PC-9 (cell line): ENCODE data around the gene SPSB4. TPM values are rescaled to one million over a fixed set of nuclear protein-coding genes. Genes with fewer than 3 reads are reported as not detected.
"Not testable (repeated sequence)": the region's sequence is repeated elsewhere in the genome, so short reads cannot be mapped to it uniquely, and the experiment has no call there.

Source experiments
- BruUV-seq: library from RNA; stranded (reverse); fragments of 400-500 nt; replicated peaks from 2 replicates; lab custom pipeline; 2021; lab: Mats Ljungman, UMichigan
- CTCF ChIA-PET: fragments of 300-600 bp; sonication (Branson Sonifier 250); formaldehyde crosslinking; loops from one replicate; lab custom pipeline; 2022; ENCODE audit warnings: antibody characterized with exemption; lab: Charles Lee
- POLR2A ChIA-PET: fragments of 300-600 bp; sonication (Branson Sonifier 250); formaldehyde crosslinking; loops from one replicate; lab custom pipeline; 2022; ENCODE audit warnings: antibody characterized with exemption; ENCODE audit not compliant: unreplicated experiment; lab: Charles Lee
- DNase-seq, 2 experiments: peaks; one replicate each; pipeline versions ENCODE4 v3.0.0 to v3.0.0-alpha.2; 2015 to 2022; ENCODE audit warnings: mixed read lengths in 1 of 2
- H2AFZ ChIP-seq: fragments of 200-600 bp; sonication (generic); 2 replicates; pipeline ENCODE4 v1.8.1; 2017; ENCODE audit warnings: antibody characterized with exemption
- H3F3A ChIP-seq: fragments of 200-600 bp; sonication (generic); 2 replicates; pipeline ENCODE4 v1.8.1; 2017; ENCODE audit warnings: antibody characterized with exemption, mild to moderate bottlenecking, low read depth; ENCODE audit not compliant: insufficient read depth
- H3K27ac ChIP-seq: fragments of 200-600 bp; sonication (generic); 2 replicates; pipeline ENCODE4 v1.6.1; 2016; ENCODE audit warnings: mixed run types
- H3K27me3 ChIP-seq: fragments of 200-600 bp; sonication (generic); 2 replicates; pipeline ENCODE4 v1.6.1; 2016; ENCODE audit warnings: low read depth, mixed run types; ENCODE audit not compliant: insufficient read depth
- H3K36me3 ChIP-seq: fragments of 200-600 bp; sonication (generic); 2 replicates; pipeline ENCODE4 v1.6.1; 2016; ENCODE audit warnings: low read depth, mixed run types
- H3K4me1 ChIP-seq: fragments of 200-600 bp; sonication (generic); replicated peaks from 2 replicates; pipeline ENCODE4 v1.6.1; 2016; ENCODE audit warnings: mixed run types; ENCODE audit not compliant: insufficient read depth
- H3K4me2 ChIP-seq: fragments of 200-600 bp; sonication (generic); 2 replicates; pipeline ENCODE4 v1.6.1; 2017; ENCODE audit warnings: mixed run types
- H3K4me3 ChIP-seq: fragments of 200-600 bp; sonication (generic); 2 replicates; pipeline ENCODE4 v1.6.1; 2016; ENCODE audit warnings: mixed run types
- H3K79me2 ChIP-seq: fragments of 200-600 bp; sonication (generic); 2 replicates; pipeline ENCODE4 v1.6.1; 2017; ENCODE audit warnings: low read depth, mixed run types
- H3K9me2 ChIP-seq: fragments of 200-600 bp; sonication (generic); 2 replicates; pipeline ENCODE4 v1.8.1; 2017; ENCODE audit warnings: mild to moderate bottlenecking; ENCODE audit not compliant: insufficient read depth
- H3K9me3 ChIP-seq: fragments of 200-600 bp; sonication (generic); 2 replicates; pipeline ENCODE4 v1.8.1; 2016; ENCODE audit warnings: low read depth; ENCODE audit not compliant: insufficient read depth
- H4K20me1 ChIP-seq: fragments of 200-600 bp; sonication (generic); 2 replicates; pipeline ENCODE4 v1.8.1; 2017; ENCODE audit not compliant: insufficient read depth
- CTCF ChIP-seq: fragments of 200-600 bp; sonication (generic); conservative IDR thresholded peaks from 2 replicates; pipeline ENCODE4 v1.6.1; 2017; ENCODE audit warnings: mixed run types, antibody characterized with exemption, mild to moderate bottlenecking, moderate library complexity
- EZH2 ChIP-seq: fragments of 200-600 bp; sonication (generic); IDR thresholded peaks from 2 replicates; pipeline ENCODE4 v1.8.0; 2017; ENCODE audit warnings: antibody characterized with exemption, low read depth
- intact Hi-C: fragments of 100-400 bp; cut with micrococcal nuclease; formaldehyde crosslinking; loops from one replicate; pipeline ENCODE4 v1.10.0; 2022; ENCODE audit not compliant: unreplicated experiment
- total RNA-seq: library from RNA; stranded (reverse); gene quantifications from 2 replicates; pipeline ENCODE4 v1.2.3, GENCODE V29; 2021

The SPSB4 gene
- total RNA-seq, 1 experiment from 2014 or later: not detected

DNA sequence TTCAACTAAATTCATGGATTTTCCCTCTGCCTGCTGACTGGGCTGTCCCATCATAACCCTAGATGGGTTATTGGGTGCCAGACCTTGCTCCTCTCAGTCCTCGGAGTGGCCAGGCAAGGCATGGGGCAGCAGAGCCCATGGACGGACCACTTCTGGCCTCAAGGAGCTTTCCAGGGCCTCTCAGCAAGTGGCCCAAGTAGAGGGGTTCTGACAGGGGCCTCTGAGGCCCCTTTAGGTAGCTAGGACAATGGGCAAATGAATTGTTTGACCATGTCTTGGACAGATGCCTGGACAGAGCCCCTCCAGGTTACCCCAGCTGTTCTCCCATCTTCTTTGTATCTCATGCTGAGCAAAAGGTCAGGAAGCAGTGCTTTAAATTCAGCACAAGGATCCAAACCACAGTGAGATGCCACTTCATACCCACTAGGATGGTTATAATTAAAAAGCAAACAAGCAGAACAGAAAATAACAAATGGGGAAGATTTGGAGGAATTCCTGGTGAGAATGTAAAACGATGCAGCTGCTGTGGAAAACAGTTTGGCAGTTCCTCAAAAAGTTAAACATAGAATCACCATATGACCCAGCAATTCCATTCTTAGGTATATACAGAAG lies 61.6 kb downstream of the SPSB4 start:
- Histone ChIP-seq H4K20me1 (no peaks in the 10 kb centered on the region), H2AFZ (no peak overlapping the region), H3K9me3 (0 out of 2 replicates have a peak, but pooled peaks cover 4% of the 10 kb centered on the region), H3K79me2 (no peaks in the 10 kb centered on the region), H3K27me3 (peaks cover 26% of the 10 kb centered on the region), H3K9me2 (no peaks in the 10 kb centered on the region), H3K4me3 (no peak overlapping the region), H3K4me1 (no peaks in the 10 kb centered on the region), H3K4me2 (no peak overlapping the region), H3K27ac (no peak overlapping the region), H3F3A (no peaks in the 10 kb centered on the region), H3K36me3 (no peaks in the 10 kb centered on the region)
- CTCF ChIA-PET: no interaction called here
- intact Hi-C loops: no loop called here
- POLR2A ChIA-PET: no interaction called here
- BruUV-seq: no TSS peak
- DNase-seq: no peak
- TF ChIP-seq CTCF: no peak
- no peak for TF ChIP-seq EZH2

DNA sequence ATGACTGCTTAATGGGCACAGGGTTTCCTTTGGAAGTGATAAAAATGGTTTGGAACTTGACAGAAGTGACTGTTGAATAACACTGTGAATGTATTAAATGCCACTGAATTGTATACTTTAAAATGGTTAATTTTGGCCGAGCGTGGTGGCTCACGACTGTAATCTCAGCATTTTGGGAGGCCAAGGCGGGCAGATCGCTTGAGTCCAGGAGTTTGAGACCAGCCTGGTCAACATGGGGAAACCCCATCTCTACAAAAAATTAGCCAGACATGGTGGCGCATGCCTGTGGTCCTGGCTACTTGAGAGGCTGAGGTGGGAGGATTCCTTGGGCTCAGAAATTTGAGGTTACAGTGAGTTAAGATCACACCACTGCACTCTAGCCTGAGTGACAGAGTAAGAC lies 62.5 kb downstream of the SPSB4 start:
- H2AFZ ChIP-seq, DNase-seq, H3K36me3 ChIP-seq, H3K4me1 ChIP-seq, H4K20me1 ChIP-seq, POLR2A ChIA-PET, intact Hi-C loops, H3K27ac ChIP-seq, H3K9me2 ChIP-seq, CTCF ChIA-PET, H3K4me3 ChIP-seq, H3K9me3 ChIP-seq, H3K79me2 ChIP-seq, BruUV-seq, H3F3A ChIP-seq, H3K4me2 ChIP-seq: not testable (repeated sequence)
- peaks cover 19% of the 10 kb centered on the region for H3K27me3 ChIP-seq

- no peak overlapping the region for H3K27ac ChIP-seq
- BruUV-seq: no TSS peak
- POLR2A ChIA-PET: no interaction called here
- no peak overlapping the region for H2AFZ ChIP-seq
- H4K20me1 ChIP-seq: no peaks in the 10 kb centered on the region
- H3K9me3 ChIP-seq: 0 out of 2 replicates have a peak, but pooled peaks cover 4% of the 10 kb centered on the region
- no peaks in the 10 kb centered on the region for H3K9me2 ChIP-seq
- H3F3A ChIP-seq: no peaks in the 10 kb centered on the region
- no peak for TF ChIP-seq CTCF
- TF ChIP-seq EZH2: no peak
- H3K4me3 ChIP-seq: no peak overlapping the region
- no peak overlapping the region for H3K4me2 ChIP-seq
- H3K79me2 ChIP-seq: no peaks in the 10 kb centered on the region
- CTCF ChIA-PET: no interaction called here
- no peaks in the 10 kb centered on the region for H3K4me1 ChIP-seq
- H3K36me3 ChIP-seq: no peaks in the 10 kb centered on the region
- no peak for DNase-seq
- H3K27me3 ChIP-seq: peaks cover 18% of the 10 kb centered on the region
- intact Hi-C loops: no loop called here
Observed at GRCh38 chr3:141114179-141114745, 63.1 kb downstream of the SPSB4 start.
